GM21360 (cell line): ENCODE results near the gene METTL15.
"Not testable (repeated sequence)": the region's sequence is repeated elsewhere in the genome, so short reads cannot be mapped to it uniquely, and the experiment has no call there.

Experiments used
- ATAC-seq: cut with Tn5 transposase; IDR thresholded peaks from one replicate; pipeline ENCODE4 v1.9.1; 2021; ENCODE audit warnings: mild to moderate bottlenecking, moderate library complexity; ENCODE audit not compliant: unreplicated experiment

Gene METTL15

GRCh38 chr11:28176351-28176750 is 68.2 kb downstream of the METTL15 start:
- no peak for ATAC-seq

- no peak for ATAC-seq
Observed at GRCh38 chr11:28195449-28195848, 87.3 kb downstream of the METTL15 start.

- no peak for ATAC-seq
Observed at GRCh38 chr11:28209906-28210305, 101.7 kb downstream of the METTL15 start.

GRCh38 chr11:28222063-28222462 is 113.9 kb downstream of the METTL15 start:
- ATAC-seq: not testable (repeated sequence)

- peak; percentile 80 for ATAC-seq
Observed at GRCh38 chr11:28223577-28223976, 115.4 kb downstream of the METTL15 start.

- ATAC-seq: no peak
Observed at GRCh38 chr11:28223994-28224393, 115.8 kb downstream of the METTL15 start.

GRCh38 chr11:28227460-28227859 is 119.3 kb downstream of the METTL15 start:
- no peak for ATAC-seq

- ATAC-seq: no peak
Observed at GRCh38 chr11:28228196-28228895, 120.2 kb downstream of the METTL15 start.

GRCh38 chr11:28231475-28231874 is 123.3 kb downstream of the METTL15 start:
- no peak for ATAC-seq

- ATAC-seq: no peak
Observed at GRCh38 chr11:28232649-28233048, 124.5 kb downstream of the METTL15 start.

GRCh38 chr11:28241760-28242159 is 133.6 kb downstream of the METTL15 start:
- ATAC-seq: no peak

- ATAC-seq: no peak
Observed at GRCh38 chr11:28242596-28242995, 134.4 kb downstream of the METTL15 start.

- no peak for ATAC-seq
Observed at GRCh38 chr11:28243061-28243460, 134.9 kb downstream of the METTL15 start.

GRCh38 chr11:28243581-28243980 is 135.4 kb downstream of the METTL15 start:
- ATAC-seq: no peak

GRCh38 chr11:28245131-28245530 is 136.9 kb downstream of the METTL15 start:
- no peak for ATAC-seq

- no peak for ATAC-seq
Observed at GRCh38 chr11:28250192-28250591, 142.0 kb downstream of the METTL15 start.

GRCh38 chr11:28251257-28251656 is 143.1 kb downstream of the METTL15 start:
- ATAC-seq: no peak

- ATAC-seq: no peak
Observed at GRCh38 chr11:28257761-28258160, 149.6 kb downstream of the METTL15 start.

- no peak for ATAC-seq
Observed at GRCh38 chr11:28259177-28259843, 151.1 kb downstream of the METTL15 start.

- ATAC-seq: no peak
Observed at GRCh38 chr11:28268925-28269324, 160.7 kb downstream of the METTL15 start.

- ATAC-seq: no peak
Observed at GRCh38 chr11:28269586-28269985, 161.4 kb downstream of the METTL15 start.

- not testable (repeated sequence) for ATAC-seq
Observed at GRCh38 chr11:28272247-28272646, 164.1 kb downstream of the METTL15 start.

GRCh38 chr11:28274216-28274615 is 166.0 kb downstream of the METTL15 start:
- no peak for ATAC-seq
